ENCODE data around the gene HTT.

DNA sequence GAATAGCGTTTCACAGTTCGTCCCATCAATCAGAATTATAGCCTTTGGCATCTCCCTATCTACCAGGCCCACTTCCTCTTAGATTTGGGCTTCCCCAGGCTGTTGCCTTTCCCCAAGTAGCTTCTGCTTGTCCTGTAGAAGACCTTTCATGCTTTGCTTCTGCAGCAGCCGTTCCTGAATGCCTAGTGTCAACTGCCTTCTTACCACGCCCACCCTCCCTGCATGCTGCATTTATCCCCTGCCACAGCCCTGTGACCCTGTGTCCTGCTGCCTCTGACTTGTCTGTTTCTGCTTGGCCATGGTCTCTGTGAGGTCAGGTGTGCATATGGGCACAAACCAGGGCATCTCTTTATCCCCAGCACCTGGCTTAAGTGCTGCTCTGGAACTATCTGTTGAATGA lies 56.3 kb downstream of the HTT start:
- no peak for TF ChIP-seq CCNT2 (IDR thresholded peaks at IDR 0.05; ENCODE audit: borderline replicate concordance, extremely low read depth, insufficient read length, low read depth, low read length)
- no peak for TF ChIP-seq JUND (IDR thresholded peaks at IDR 0.05; ENCODE audit: borderline replicate concordance, low read depth, low read length)
- no peak for TF ChIP-seq JUND (tag; IDR thresholded peaks at IDR 0.05; ENCODE audit: borderline replicate concordance, low read depth, low read length)
- TF ChIP-seq MAZ (CRISPR knock-in tag; conservative IDR thresholded peaks at IDR 0.05 in 1 of 2, IDR thresholded peaks at IDR 0.05 in 1 of 2): no peak
- TF ChIP-seq RFX7 (CRISPR knock-in tag; IDR thresholded peaks at IDR 0.05): no peak
